ENCODE data around the gene PLD1.

- no peak for TF ChIP-seq CTCF (tag by site-specific recombination; IDR thresholded peaks at IDR 0.05)
- no peak for TF ChIP-seq ZNF335 (tag by site-specific recombination; conservative IDR thresholded peaks at IDR 0.05)
- TF ChIP-seq PATZ1 (tag by site-specific recombination; IDR thresholded peaks at IDR 0.05): no peak
- no peak for TF ChIP-seq ZNF670 (tag by site-specific recombination; IDR thresholded peaks at IDR 0.05; ENCODE audit: low read depth)
- TF ChIP-seq ZNF239 (tag by site-specific recombination; IDR thresholded peaks at IDR 0.05): no peak
- no peak for TF ChIP-seq ZBTB8A (tag by site-specific recombination; IDR thresholded peaks at IDR 0.05)
- TF ChIP-seq ZFP41 (tag by site-specific recombination; IDR thresholded peaks at IDR 0.05; ENCODE audit: borderline replicate concordance): no peak
- TF ChIP-seq ZNF391 (tag by site-specific recombination; IDR thresholded peaks at IDR 0.05; ENCODE audit: borderline replicate concordance, low read depth): no peak
- no peak for TF ChIP-seq YY1 (tag by site-specific recombination; IDR thresholded peaks at IDR 0.05)
- no peak for TF ChIP-seq ZBTB21 (tag by site-specific recombination; IDR thresholded peaks at IDR 0.05)
- TF ChIP-seq REST (tag by site-specific recombination; IDR thresholded peaks at IDR 0.05): no peak
- TF ChIP-seq ZNF610 (tag by site-specific recombination; IDR thresholded peaks at IDR 0.05; ENCODE audit: borderline replicate concordance): no peak
Observed at GRCh38 chr3:171652932-171653331, 157.4 kb downstream of the PLD1 start.

Data from HEK293 (cell line).